SK-N-SH (cell line): Measurements from ENCODE around the gene FXR2. TPM values are rescaled to one million over a fixed set of nuclear protein-coding genes. Genes with fewer than 3 reads are reported as not detected.
A peak's percentile ranks its signal among the peaks of the same experiment; 100 is the strongest.

ENCODE experiments used
- CTCF ChIA-PET: fragments of 300-600, 350-600 bp; formaldehyde crosslinking; extraction: SDS; loops from one replicate; lab custom pipeline; 2021; lab: Yijun Ruan, JAX
- POLR2A ChIA-PET: fragments of 350-600 bp; sonication (Branson Sonifier 250); formaldehyde crosslinking; extraction: SDS; loops from one replicate; lab custom pipeline; 2020; ENCODE audit warnings: antibody characterized with exemption, inconsistent platforms; lab: Yijun Ruan, JAX
- DNase-seq: peaks from one replicate; pipeline ENCODE4 v3.0.0; 2012
- H2AFZ ChIP-seq: fragments of 200-600 bp; sonication (generic); 2 replicates; pipeline ENCODE4 v1.8.1; 2016; ENCODE audit warnings: antibody characterized with exemption, mild to moderate bottlenecking, low read depth
- H3F3A ChIP-seq: fragments of 200-600 bp; sonication (generic); replicated peaks from 2 replicates; pipeline ENCODE3; 2016; ENCODE audit warnings: antibody characterized with exemption, mild to moderate bottlenecking; ENCODE audit not compliant: insufficient read depth
- H3K27ac ChIP-seq, 2 experiments: fragments of 200-500 bp in 1 of 2; fragments of 200-600 bp in 1 of 2; sonication (Bioruptor generic) in 1 of 2; sonication (generic), shearing (Covaris generic) in 1 of 2; 2 replicates each; pipeline versions ENCODE4 v1.5.1 to v1.6.1; 2014 to 2016; ENCODE audit warnings: low read depth in 2 of 2, inconsistent platforms in 1 of 2, low read length in 1 of 2, mild to moderate bottlenecking in 1 of 2, mixed read lengths in 1 of 2
- H3K27me3 ChIP-seq: fragments of 200-600 bp; sonication (generic), shearing (Covaris generic); 2 replicates; pipeline ENCODE4 v1.6.1; 2016; ENCODE audit warnings: mixed run types; ENCODE audit not compliant: insufficient read depth
- H3K36me3 ChIP-seq, 2 experiments: fragments of 200-500 bp in 1 of 2; fragments of 200-600 bp in 1 of 2; sonication (Bioruptor generic) in 1 of 2; sonication (generic) in 1 of 2; replicated peaks in 1 of 2; 2 replicates each; pipeline versions ENCODE3 to v1.5.1; 2014 to 2016; ENCODE audit warnings: low read length in 1 of 2, mild to moderate bottlenecking in 1 of 2; ENCODE audit not compliant: insufficient read depth in 2 of 2, control insufficient read depth in 1 of 2
- H3K4me1 ChIP-seq, 2 experiments: fragments of 200-500 bp in 1 of 2; fragments of 200-600 bp in 1 of 2; sonication (Bioruptor generic) in 1 of 2; sonication (generic), shearing (Covaris generic) in 1 of 2; 2 replicates each; pipeline versions ENCODE4 v1.5.1 to v1.6.1; 2014 to 2016; ENCODE audit warnings: low read depth in 1 of 2, low read length in 1 of 2, mixed run types in 1 of 2; ENCODE audit not compliant: insufficient read depth in 2 of 2, control insufficient read depth in 1 of 2
- H3K4me2 ChIP-seq: fragments of 200-600 bp; sonication (generic), shearing (Covaris generic); 2 replicates; pipeline ENCODE4 v1.6.1; 2017; ENCODE audit warnings: mixed run types
- H3K4me3 ChIP-seq, 2 experiments: fragments of 200-500 bp in 1 of 2; fragments of 200-600 bp in 1 of 2; sonication (Bioruptor generic) in 1 of 2; sonication (generic), shearing (Covaris generic) in 1 of 2; 2 replicates each; pipeline versions ENCODE4 v1.5.1 to v1.8.1; 2014 to 2016; ENCODE audit warnings: low read depth in 2 of 2, inconsistent platforms in 1 of 2, low read length in 1 of 2, mild to moderate bottlenecking in 1 of 2, mixed read lengths in 1 of 2, moderate library complexity in 1 of 2
- H3K79me2 ChIP-seq: fragments of 200-600 bp; sonication (generic); 2 replicates; pipeline ENCODE4 v1.8.1; 2017; ENCODE audit warnings: mild to moderate bottlenecking; ENCODE audit not compliant: insufficient read depth
- H3K9ac ChIP-seq: fragments of 200-600 bp; sonication (generic); 2 replicates; pipeline ENCODE4 v1.6.1; 2017; ENCODE audit warnings: mixed run types
- H3K9me2 ChIP-seq: fragments of 200-600 bp; sonication (generic); 2 replicates; pipeline ENCODE4 v1.6.1; 2017; ENCODE audit warnings: mixed run types
- H3K9me3 ChIP-seq: fragments of 200-600 bp; sonication (generic); 2 replicates; pipeline ENCODE4 v1.6.1; 2017; ENCODE audit warnings: mixed run types, mild to moderate bottlenecking, moderate library complexity
- H4K20me1 ChIP-seq: fragments of 200-600 bp; sonication (generic); 2 replicates; pipeline ENCODE4 v1.6.1; 2017; ENCODE audit warnings: mild to moderate bottlenecking, mixed run types; ENCODE audit not compliant: insufficient read depth
- EP300 ChIP-seq, 2 experiments: IDR thresholded peaks; 2 replicates each; pipeline versions ENCODE4 v1.4.0 to v1.6.1; 2012; ENCODE audit warnings: borderline replicate concordance in 1 of 2, low read depth in 1 of 2, low read length in 1 of 2
- FOSL2 ChIP-seq: IDR thresholded peaks from 2 replicates; pipeline ENCODE4 v1.4.0; 2012; ENCODE audit warnings: low read depth, mild to moderate bottlenecking, moderate library complexity, borderline replicate concordance
- GABPA ChIP-seq: IDR thresholded peaks from 2 replicates; pipeline ENCODE4 v1.4.0; 2012; ENCODE audit warnings: low read depth, mild to moderate bottlenecking
- MXI1 ChIP-seq: IDR thresholded peaks from 2 replicates; pipeline ENCODE4 v1.6.1; 2012; ENCODE audit warnings: mild to moderate bottlenecking, low read depth, low read length, improper control_type of control experiment
- NRF1 ChIP-seq: IDR thresholded peaks from 2 replicates; pipeline ENCODE4 v1.6.1; 2012; ENCODE audit warnings: low read depth, mild to moderate bottlenecking, low read length
- RAD21 ChIP-seq: IDR thresholded peaks from 2 replicates; pipeline ENCODE4 v1.6.1; 2012; ENCODE audit warnings: mild to moderate bottlenecking, low read length
- RCOR1 ChIP-seq: fragments of 150-350 bp; IDR thresholded peaks from 2 replicates; pipeline ENCODE4 v1.6.1; 2017; ENCODE audit warnings: antibody characterized with exemption, low read length
- SIN3A ChIP-seq: IDR thresholded peaks from 2 replicates; pipeline ENCODE4 v1.6.1; 2012; ENCODE audit warnings: low read depth, mild to moderate bottlenecking, low read length, moderate library complexity, borderline replicate concordance
- TAF1 ChIP-seq: IDR thresholded peaks from 2 replicates; pipeline ENCODE4 v1.6.1; 2012; ENCODE audit warnings: low read depth, mild to moderate bottlenecking, low read length, moderate library complexity, borderline replicate concordance
- TCF12 ChIP-seq: IDR thresholded peaks from 2 replicates; pipeline ENCODE4 v1.4.0; 2012
- WGBS: methylation state at CpG from one replicate; pipeline ENCODE4 v1.1.6; 2017; ENCODE audit warnings: low lambda C conversion rate; 5-methylcytosine and 5-hydroxymethylcytosine counted together
- polyA plus RNA-seq, 3 experiments: library from polyadenylated mRNA; depleted of rRNA; stranded (reverse); fragments of >200 nt; gene quantifications; 2 replicates each; pipeline ENCODE4 v1.2.3, GENCODE V29; 2012
- TF ChIP-seq, protein P1 (sequence below): fragments of 200-600 bp; sonication (generic); IDR thresholded peaks from 2 replicates; pipeline ENCODE4 v1.6.1; 2017; ENCODE audit warnings: antibody characterized with exemption, mild to moderate bottlenecking, moderate library complexity
- TF ChIP-seq, protein P2 (sequence below): IDR thresholded peaks from 2 replicates; pipeline ENCODE4 v1.6.1; 2012; ENCODE audit warnings: mild to moderate bottlenecking, low read depth, low read length, moderate library complexity
- TF ChIP-seq, protein P3 (sequence below): IDR thresholded peaks from 2 replicates; pipeline ENCODE4 v1.4.0; 2012; ENCODE audit warnings: low read depth, borderline replicate concordance

Gene FXR2
- polyA plus RNA-seq, 1 of the 3 experiments (the other 2 are of a cell fraction): 56.4 TPM

DNA sequence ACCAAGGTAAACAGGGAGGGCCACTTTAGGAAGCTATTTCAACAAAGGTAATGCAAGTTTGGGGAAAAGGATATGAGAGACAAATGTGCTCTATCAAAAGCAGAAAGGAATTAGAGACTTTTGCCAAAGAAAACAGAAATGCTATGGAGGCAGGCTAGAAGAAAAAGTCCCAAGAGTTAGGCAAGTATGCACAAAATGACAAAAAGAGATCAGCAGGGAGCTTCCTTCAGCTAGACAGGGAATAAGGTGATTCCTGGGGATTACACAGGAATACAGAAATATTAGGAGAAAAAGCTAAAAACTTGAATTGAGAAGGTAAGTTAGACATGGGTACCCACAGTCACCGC, 2.4 kb downstream of the FXR2 start (continued):
- no peak for TF ChIP-seq TAF1

DNA sequence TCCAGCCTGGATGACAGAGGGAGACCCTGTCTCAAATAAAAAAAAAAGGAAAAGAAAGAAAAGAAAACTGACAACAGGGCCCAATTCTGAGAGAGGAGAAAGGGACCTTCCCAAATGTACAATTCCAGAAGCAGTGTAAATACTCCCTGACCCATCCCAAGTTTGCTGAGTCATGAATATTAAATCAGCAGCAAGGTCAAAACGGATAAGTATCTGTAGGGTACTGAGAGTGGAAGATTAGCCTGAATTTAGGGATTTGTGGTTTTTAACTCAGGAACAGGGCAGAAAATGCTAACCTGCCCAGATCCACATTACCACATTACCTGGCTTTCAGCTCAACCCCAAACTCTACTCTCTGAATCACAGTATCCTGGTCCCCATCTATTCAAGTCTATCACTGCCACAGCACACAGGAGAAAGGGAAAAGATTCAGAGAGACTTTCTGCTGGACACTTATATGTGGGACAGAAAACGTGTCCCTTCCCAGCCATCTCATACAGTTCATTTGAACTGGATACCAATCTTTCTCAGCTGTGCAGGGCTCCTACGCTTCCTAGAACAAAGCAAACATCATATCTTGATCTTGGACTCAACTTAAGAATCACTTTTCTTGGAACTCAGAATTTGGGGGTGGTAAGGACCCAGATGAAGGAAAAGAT, 2.9 kb downstream of the FXR2 start:
- H3K27ac ChIP-seq: peak overlapping the region; percentile 1 to 27; a peak in 2 of 4 replicates
- peak overlapping the region; percentile 93 for H3K4me2 ChIP-seq
- DNase-seq: no peak
- H3K36me3 ChIP-seq: peaks cover 11 to 34% of the 10 kb centered on the region in 2 experiments
- ChIA-PET CTCF (interaction anchor here (1.2 to 2.9 kb wide), 7 partner anchors 10 to 105 kb away, joined by 3 to 14 read pairs (median 5); partner anchors contain the start of genes SOX15, TP53 and WRAP53), POLR2A (interaction anchor here (0.6 kb wide), 2 partner anchors 11 to 46 kb away, joined by 3 to 4 read pairs; no protein-coding TSS in a partner anchor)
- peak overlapping the region in 1 of 2 experiments; percentile 90; a peak in 1 of 4 replicates for H3K4me3 ChIP-seq
- no peaks in the 10 kb centered on the region for H3K9me3 ChIP-seq
- H3K9ac ChIP-seq: no peak overlapping the region
- peaks cover 4% of the 10 kb centered on the region for H3F3A ChIP-seq
- peaks cover 75% of the 10 kb centered on the region for H3K79me2 ChIP-seq
- no peaks in the 10 kb centered on the region for H3K27me3 ChIP-seq
- 87% methylated on average over 3 of the region's 3 CpGs for WGBS
- H3K4me1 ChIP-seq: peaks cover 0 to 18% of the 10 kb centered on the region in 2 experiments; a peak in 3 of 4 replicates
- no peak overlapping the region for H2AFZ ChIP-seq
- TF ChIP-seq, protein P1, sequence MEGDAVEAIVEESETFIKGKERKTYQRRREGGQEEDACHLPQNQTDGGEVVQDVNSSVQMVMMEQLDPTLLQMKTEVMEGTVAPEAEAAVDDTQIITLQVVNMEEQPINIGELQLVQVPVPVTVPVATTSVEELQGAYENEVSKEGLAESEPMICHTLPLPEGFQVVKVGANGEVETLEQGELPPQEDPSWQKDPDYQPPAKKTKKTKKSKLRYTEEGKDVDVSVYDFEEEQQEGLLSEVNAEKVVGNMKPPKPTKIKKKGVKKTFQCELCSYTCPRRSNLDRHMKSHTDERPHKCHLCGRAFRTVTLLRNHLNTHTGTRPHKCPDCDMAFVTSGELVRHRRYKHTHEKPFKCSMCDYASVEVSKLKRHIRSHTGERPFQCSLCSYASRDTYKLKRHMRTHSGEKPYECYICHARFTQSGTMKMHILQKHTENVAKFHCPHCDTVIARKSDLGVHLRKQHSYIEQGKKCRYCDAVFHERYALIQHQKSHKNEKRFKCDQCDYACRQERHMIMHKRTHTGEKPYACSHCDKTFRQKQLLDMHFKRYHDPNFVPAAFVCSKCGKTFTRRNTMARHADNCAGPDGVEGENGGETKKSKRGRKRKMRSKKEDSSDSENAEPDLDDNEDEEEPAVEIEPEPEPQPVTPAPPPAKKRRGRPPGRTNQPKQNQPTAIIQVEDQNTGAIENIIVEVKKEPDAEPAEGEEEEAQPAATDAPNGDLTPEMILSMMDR: no peak
- TF ChIP-seq TCF12 (no peak), MXI1 (no peak), SIN3A (no peak)
- TF ChIP-seq, protein P2, sequence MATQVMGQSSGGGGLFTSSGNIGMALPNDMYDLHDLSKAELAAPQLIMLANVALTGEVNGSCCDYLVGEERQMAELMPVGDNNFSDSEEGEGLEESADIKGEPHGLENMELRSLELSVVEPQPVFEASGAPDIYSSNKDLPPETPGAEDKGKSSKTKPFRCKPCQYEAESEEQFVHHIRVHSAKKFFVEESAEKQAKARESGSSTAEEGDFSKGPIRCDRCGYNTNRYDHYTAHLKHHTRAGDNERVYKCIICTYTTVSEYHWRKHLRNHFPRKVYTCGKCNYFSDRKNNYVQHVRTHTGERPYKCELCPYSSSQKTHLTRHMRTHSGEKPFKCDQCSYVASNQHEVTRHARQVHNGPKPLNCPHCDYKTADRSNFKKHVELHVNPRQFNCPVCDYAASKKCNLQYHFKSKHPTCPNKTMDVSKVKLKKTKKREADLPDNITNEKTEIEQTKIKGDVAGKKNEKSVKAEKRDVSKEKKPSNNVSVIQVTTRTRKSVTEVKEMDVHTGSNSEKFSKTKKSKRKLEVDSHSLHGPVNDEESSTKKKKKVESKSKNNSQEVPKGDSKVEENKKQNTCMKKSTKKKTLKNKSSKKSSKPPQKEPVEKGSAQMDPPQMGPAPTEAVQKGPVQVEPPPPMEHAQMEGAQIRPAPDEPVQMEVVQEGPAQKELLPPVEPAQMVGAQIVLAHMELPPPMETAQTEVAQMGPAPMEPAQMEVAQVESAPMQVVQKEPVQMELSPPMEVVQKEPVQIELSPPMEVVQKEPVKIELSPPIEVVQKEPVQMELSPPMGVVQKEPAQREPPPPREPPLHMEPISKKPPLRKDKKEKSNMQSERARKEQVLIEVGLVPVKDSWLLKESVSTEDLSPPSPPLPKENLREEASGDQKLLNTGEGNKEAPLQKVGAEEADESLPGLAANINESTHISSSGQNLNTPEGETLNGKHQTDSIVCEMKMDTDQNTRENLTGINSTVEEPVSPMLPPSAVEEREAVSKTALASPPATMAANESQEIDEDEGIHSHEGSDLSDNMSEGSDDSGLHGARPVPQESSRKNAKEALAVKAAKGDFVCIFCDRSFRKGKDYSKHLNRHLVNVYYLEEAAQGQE: no peak
- peaks cover 61% of the 10 kb centered on the region for H4K20me1 ChIP-seq
- H3K9me2 ChIP-seq: no peaks in the 10 kb centered on the region

DNA sequence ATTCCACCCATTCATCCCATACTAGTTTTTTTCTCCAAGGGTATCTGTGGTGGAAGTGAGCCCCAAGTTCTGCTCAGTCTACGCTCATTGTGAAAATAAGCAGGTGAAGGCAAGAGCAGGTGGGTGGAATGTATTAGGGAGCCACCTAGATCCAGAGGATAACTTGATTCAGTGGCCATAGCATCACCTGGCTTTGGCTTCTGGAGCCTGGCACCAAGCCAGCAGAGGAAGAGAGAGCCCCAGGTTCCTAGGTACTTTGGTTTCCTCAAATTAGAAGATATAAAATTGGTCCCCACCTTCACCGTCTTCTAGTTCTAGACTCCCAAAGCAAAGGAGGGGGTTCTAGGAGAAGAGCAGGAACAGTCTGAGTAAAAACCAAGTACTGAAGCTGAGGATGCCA, 4.1 kb downstream of the FXR2 start:
- H3K9me3 ChIP-seq: no peaks in the 10 kb centered on the region
- H3K4me2 ChIP-seq: no peak overlapping the region
- H3K79me2 ChIP-seq: peaks cover 86% of the 10 kb centered on the region
- H2AFZ ChIP-seq: no peak overlapping the region
- peaks cover 0 to 18% of the 10 kb centered on the region in 2 experiments; a peak in 3 of 4 replicates for H3K4me1 ChIP-seq
- no peak overlapping the region for H3K9ac ChIP-seq
- H3K27ac ChIP-seq: no peak overlapping the region
- peaks cover 4% of the 10 kb centered on the region for H3F3A ChIP-seq
- no peaks in the 10 kb centered on the region for H3K27me3 ChIP-seq
- DNase-seq: no peak
- ChIA-PET CTCF (interaction anchor here (0.9 to 2.9 kb wide), 6 partner anchors 9 to 74 kb away, joined by 3 to 15 read pairs (median 5); partner anchors contain the start of gene SOX15), POLR2A (no interaction called here)
- WGBS: 100% methylated on average over 2 of the region's 2 CpGs
- peaks cover 19 to 42% of the 10 kb centered on the region in 2 experiments for H3K36me3 ChIP-seq
- peaks cover 71% of the 10 kb centered on the region for H4K20me1 ChIP-seq
- H3K4me3 ChIP-seq: no peak overlapping the region
- no peaks in the 10 kb centered on the region for H3K9me2 ChIP-seq
- TF ChIP-seq NRF1 (no peak), EP300 (IDR thresholded peaks at IDR 0.05; ENCODE audit: borderline replicate concordance in 1 of 2, low read depth in 1 of 2, low read length in 1 of 2) (no peak), RCOR1 (no peak), RAD21 (no peak), GABPA (no peak), TCF12 (no peak), SIN3A (no peak), FOSL2 (no peak)
- TF ChIP-seq, protein P3, sequence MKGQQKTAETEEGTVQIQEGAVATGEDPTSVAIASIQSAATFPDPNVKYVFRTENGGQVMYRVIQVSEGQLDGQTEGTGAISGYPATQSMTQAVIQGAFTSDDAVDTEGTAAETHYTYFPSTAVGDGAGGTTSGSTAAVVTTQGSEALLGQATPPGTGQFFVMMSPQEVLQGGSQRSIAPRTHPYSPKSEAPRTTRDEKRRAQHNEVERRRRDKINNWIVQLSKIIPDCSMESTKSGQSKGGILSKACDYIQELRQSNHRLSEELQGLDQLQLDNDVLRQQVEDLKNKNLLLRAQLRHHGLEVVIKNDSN: no peak
- TF ChIP-seq, protein P2: no peak
